ENCODE results near the gene BLACAT1.

GRCh38 chr1:205448540-205449253, 7.1 kb downstream of the BLACAT1 start:
- no peak for TF ChIP-seq TCF12 (IDR thresholded peaks at IDR 0.05; ENCODE audit: low read depth)
- no peak for TF ChIP-seq TEAD4 (IDR thresholded peaks at IDR 0.05)
- no peak for TF ChIP-seq EP300 (IDR thresholded peaks at IDR 0.05; ENCODE audit: borderline replicate concordance)
- TF ChIP-seq TAF1 (IDR thresholded peaks at IDR 0.05; ENCODE audit: low read depth) = no peak
- TF ChIP-seq USF1 (IDR thresholded peaks at IDR 0.05) = no peak
- TF ChIP-seq ZBTB7A (IDR thresholded peaks at IDR 0.05; ENCODE audit: low read depth) = no peak
- no peak for TF ChIP-seq MAX (IDR thresholded peaks at IDR 0.05)
- no peak for TF ChIP-seq YY1 (IDR thresholded peaks at IDR 0.05; ENCODE audit: low read depth)
- TF ChIP-seq, protein P1, sequence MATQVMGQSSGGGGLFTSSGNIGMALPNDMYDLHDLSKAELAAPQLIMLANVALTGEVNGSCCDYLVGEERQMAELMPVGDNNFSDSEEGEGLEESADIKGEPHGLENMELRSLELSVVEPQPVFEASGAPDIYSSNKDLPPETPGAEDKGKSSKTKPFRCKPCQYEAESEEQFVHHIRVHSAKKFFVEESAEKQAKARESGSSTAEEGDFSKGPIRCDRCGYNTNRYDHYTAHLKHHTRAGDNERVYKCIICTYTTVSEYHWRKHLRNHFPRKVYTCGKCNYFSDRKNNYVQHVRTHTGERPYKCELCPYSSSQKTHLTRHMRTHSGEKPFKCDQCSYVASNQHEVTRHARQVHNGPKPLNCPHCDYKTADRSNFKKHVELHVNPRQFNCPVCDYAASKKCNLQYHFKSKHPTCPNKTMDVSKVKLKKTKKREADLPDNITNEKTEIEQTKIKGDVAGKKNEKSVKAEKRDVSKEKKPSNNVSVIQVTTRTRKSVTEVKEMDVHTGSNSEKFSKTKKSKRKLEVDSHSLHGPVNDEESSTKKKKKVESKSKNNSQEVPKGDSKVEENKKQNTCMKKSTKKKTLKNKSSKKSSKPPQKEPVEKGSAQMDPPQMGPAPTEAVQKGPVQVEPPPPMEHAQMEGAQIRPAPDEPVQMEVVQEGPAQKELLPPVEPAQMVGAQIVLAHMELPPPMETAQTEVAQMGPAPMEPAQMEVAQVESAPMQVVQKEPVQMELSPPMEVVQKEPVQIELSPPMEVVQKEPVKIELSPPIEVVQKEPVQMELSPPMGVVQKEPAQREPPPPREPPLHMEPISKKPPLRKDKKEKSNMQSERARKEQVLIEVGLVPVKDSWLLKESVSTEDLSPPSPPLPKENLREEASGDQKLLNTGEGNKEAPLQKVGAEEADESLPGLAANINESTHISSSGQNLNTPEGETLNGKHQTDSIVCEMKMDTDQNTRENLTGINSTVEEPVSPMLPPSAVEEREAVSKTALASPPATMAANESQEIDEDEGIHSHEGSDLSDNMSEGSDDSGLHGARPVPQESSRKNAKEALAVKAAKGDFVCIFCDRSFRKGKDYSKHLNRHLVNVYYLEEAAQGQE (IDR thresholded peaks at IDR 0.05; ENCODE audit: low read depth) = no peak
- TF ChIP-seq CREB1 (IDR thresholded peaks at IDR 0.05; ENCODE audit: low read depth) = no peak
- TF ChIP-seq CEBPB (IDR thresholded peaks at IDR 0.05) = no peak
- no peak for TF ChIP-seq EGR1 (IDR thresholded peaks at IDR 0.05)
- TF ChIP-seq NFIC (IDR thresholded peaks at IDR 0.05) = no peak
